ENCODE data around the gene TTC39C.

TTC39C gene

GRCh38 chr18:23970161-23971096 lies 44.1 kb upstream of the TTC39C start:
- Histone ChIP-seq H3K4me3 (no peak overlapping the region), H3K27ac (no peak overlapping the region)
- TF ChIP-seq CTCF (IDR thresholded peaks at IDR 0.05), result no peak
- no peak for DNase-seq (ENCODE audit: low spot score)

GRCh38 chr18:23971097-23971440 lies 43.5 kb upstream of the TTC39C start:
- no peak for TF ChIP-seq CTCF (IDR thresholded peaks at IDR 0.05)
- H3K4me3 ChIP-seq, result no peak overlapping the region
- DNase-seq (ENCODE audit: low spot score), result no peak
- H3K27ac ChIP-seq, result no peak overlapping the region

- Histone ChIP-seq H3K27ac (no peak overlapping the region), H3K4me3 (no peak overlapping the region)
- TF ChIP-seq CTCF (IDR thresholded peaks at IDR 0.05), result no peak
- DNase-seq (ENCODE audit: low spot score), result no peak
Measured at GRCh38 chr18:23971666-23972230, 42.8 kb upstream of the TTC39C start.

GRCh38 chr18:23972453-23972852 lies 42.1 kb upstream of the TTC39C start:
- no peak for DNase-seq (ENCODE audit: low spot score)

GRCh38 chr18:23977103-23977502 lies 37.5 kb upstream of the TTC39C start:
- no peak for DNase-seq (ENCODE audit: low spot score)
- no peak for TF ChIP-seq CTCF (IDR thresholded peaks at IDR 0.05)

More at GRCh38 chr18:23972453-23972852, 42.1 kb upstream of the TTC39C start:
- Histone ChIP-seq H3K27ac (no peak overlapping the region), H3K4me3 (no peak overlapping the region)
- TF ChIP-seq CTCF (IDR thresholded peaks at IDR 0.05), result no peak

GRCh38 chr18:23977719-23978483 lies 36.7 kb upstream of the TTC39C start:
- TF ChIP-seq CTCF (IDR thresholded peaks at IDR 0.05), result no peak
- Histone ChIP-seq H3K4me3 (no peak overlapping the region), H3K27ac (no peak overlapping the region)
- DNase-seq (ENCODE audit: low spot score), result no peak

More at GRCh38 chr18:23977103-23977502, 37.5 kb upstream of the TTC39C start:
- H3K4me3 ChIP-seq, result no peak overlapping the region
- H3K27ac ChIP-seq, result no peak overlapping the region
